ENCODE data around the gene HEATR5B.

GRCh38 chr2:37091873-37092272, 7.7 kb upstream of the HEATR5B start:
- TF ChIP-seq CTCF (conservative IDR thresholded peaks at IDR 0.05 in 1 of 2, IDR thresholded peaks at IDR 0.05 in 1 of 2; ENCODE audit: low read depth in 1 of 2, low read length in 2 of 2) = no peak
- TF ChIP-seq EZH2 (IDR thresholded peaks at IDR 0.05; ENCODE audit: low read length, missing control alignments) = no peak
